Esophagus squamous epithelium (tissue), 5 donors: ENCODE data around the gene PRR35. TPM values are rescaled to one million over a fixed set of nuclear protein-coding genes. Genes with fewer than 3 reads are reported as not detected.
A peak's percentile ranks its signal among the peaks of the same experiment; 100 is the strongest.

Source experiments
- DNase-seq: peaks from one replicate; lab custom pipeline; 2025; lab: John Stamatoyannopoulos, UW
- H3K27ac ChIP-seq, 4 donors: fragments of 200-600 bp; sonication (generic); one replicate each; pipeline ENCODE4 v1.5.1; 2016 to 2019; ENCODE audit warnings: mild to moderate bottlenecking in 1 of 4
- H3K27me3 ChIP-seq, 4 donors: fragments of 200-600 bp; sonication (generic); 1 replicate in 3 of 4; 2 replicates in 1 of 4; pipeline versions ENCODE4 v1.5.1 to v1.6.0; 2017 to 2021; ENCODE audit warnings: antibody characterized with exemption in 1 of 4
- H3K36me3 ChIP-seq, 3 donors: fragments of 200-600 bp; sonication (generic); one replicate each; pipeline ENCODE4 v1.5.1; 2016 to 2019
- H3K4me1 ChIP-seq, 3 donors: fragments of 200-600 bp; sonication (generic); one replicate each; pipeline ENCODE4 v1.5.1; 2017 to 2019
- H3K4me3 ChIP-seq, 4 donors: fragments of 200-600 bp; sonication (generic); 1 replicate in 3 of 4; 2 replicates in 1 of 4; pipeline ENCODE4 v1.5.1; 2016 to 2019; ENCODE audit warnings: mild to moderate bottlenecking in 2 of 4, moderate library complexity in 1 of 4
- H3K9me3 ChIP-seq, 3 donors: fragments of 200-600 bp; sonication (generic); one replicate each; pipeline ENCODE4 v1.5.1; 2016 to 2019
- POLR2A ChIP-seq, 4 donors: fragments of 450-650 bp; IDR thresholded peaks; one replicate each; pipeline ENCODE4 v1.6.1; 2017; ENCODE audit warnings: antibody characterized with exemption in 4 of 4, mild to moderate bottlenecking in 4 of 4, moderate library complexity in 3 of 4
- WGBS, 2 donors: methylation state at CpG; one replicate each; pipeline ENCODE4 v1.1.5; 2018; 5-methylcytosine and 5-hydroxymethylcytosine counted together
- intact Hi-C: fragments of 100-400 bp; cut with DNase I; formaldehyde crosslinking; loops from one replicate; pipeline ENCODE4 v1.15.0; 2022
- total RNA-seq, 4 donors: library from RNA; depleted of rRNA; stranded (reverse); fragments of >200 nt; gene quantifications; one replicate each; pipeline ENCODE4 v1.1.0, GENCODE V29; 2016
- TF ChIP-seq, protein P1 (sequence below), 6 experiments: fragments of 450-650 bp in 4 of 6; fragments of 200-600 bp in 2 of 6; sonication (generic) in 2 of 6; IDR thresholded peaks; one replicate each; pipeline ENCODE4 v1.5.1; 2016 to 2019; ENCODE audit warnings: antibody characterized with exemption in 6 of 6, mild to moderate bottlenecking in 4 of 6, moderate library complexity in 4 of 6
- donor health status: DM: yes; HTN: yes; CAD: no.

Gene PRR35
- total RNA-seq, 4 donors from 2014 or later, result not detected

DNA sequence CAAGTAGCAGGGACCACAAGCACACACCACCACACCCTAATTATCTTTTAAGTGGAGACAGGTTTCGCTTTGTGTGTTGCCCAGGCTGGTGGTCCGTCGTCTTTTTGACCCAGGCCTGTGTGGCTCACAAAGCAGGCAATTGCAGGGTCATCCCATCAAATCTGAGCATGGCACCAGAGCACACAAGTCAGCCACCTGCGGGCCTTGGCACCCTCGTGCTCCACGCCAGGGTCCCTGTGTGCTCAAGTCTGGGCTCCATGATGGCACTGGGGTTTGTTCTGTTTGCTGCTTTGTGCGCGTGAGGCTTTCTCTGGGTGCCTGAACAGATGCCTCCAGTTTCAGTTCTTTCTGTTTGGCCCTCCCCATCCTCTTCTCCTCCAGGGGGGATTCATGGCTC is 35.1 kb upstream of the PRR35 start:
- WGBS, 2 donors, result 76 to 100% methylated on average over 1 to 8 of the region's 8 CpGs
- TF ChIP-seq, protein P1, sequence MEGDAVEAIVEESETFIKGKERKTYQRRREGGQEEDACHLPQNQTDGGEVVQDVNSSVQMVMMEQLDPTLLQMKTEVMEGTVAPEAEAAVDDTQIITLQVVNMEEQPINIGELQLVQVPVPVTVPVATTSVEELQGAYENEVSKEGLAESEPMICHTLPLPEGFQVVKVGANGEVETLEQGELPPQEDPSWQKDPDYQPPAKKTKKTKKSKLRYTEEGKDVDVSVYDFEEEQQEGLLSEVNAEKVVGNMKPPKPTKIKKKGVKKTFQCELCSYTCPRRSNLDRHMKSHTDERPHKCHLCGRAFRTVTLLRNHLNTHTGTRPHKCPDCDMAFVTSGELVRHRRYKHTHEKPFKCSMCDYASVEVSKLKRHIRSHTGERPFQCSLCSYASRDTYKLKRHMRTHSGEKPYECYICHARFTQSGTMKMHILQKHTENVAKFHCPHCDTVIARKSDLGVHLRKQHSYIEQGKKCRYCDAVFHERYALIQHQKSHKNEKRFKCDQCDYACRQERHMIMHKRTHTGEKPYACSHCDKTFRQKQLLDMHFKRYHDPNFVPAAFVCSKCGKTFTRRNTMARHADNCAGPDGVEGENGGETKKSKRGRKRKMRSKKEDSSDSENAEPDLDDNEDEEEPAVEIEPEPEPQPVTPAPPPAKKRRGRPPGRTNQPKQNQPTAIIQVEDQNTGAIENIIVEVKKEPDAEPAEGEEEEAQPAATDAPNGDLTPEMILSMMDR (IDR thresholded peaks at IDR 0.05), result no peak
- TF ChIP-seq POLR2A (IDR thresholded peaks at IDR 0.05), result no peak
- DNase-seq, result no peak
- intact Hi-C loops, result no loop called here
- Histone ChIP-seq H3K4me3 (peak overlapping the region in 1 of 4 donors; percentile 69), H3K36me3 (peaks cover 0 to 18% (median 0%) of the 10 kb centered on the region in 3 donors), H3K27me3 (no peaks in the 10 kb centered on the region), H3K27ac (peak overlapping the region; percentile 97 to 99 (median 98)), H3K4me1 (peaks cover 36 to 69% (median 37%) of the 10 kb centered on the region in 3 donors), H3K9me3 (no peaks in the 10 kb centered on the region)

DNA sequence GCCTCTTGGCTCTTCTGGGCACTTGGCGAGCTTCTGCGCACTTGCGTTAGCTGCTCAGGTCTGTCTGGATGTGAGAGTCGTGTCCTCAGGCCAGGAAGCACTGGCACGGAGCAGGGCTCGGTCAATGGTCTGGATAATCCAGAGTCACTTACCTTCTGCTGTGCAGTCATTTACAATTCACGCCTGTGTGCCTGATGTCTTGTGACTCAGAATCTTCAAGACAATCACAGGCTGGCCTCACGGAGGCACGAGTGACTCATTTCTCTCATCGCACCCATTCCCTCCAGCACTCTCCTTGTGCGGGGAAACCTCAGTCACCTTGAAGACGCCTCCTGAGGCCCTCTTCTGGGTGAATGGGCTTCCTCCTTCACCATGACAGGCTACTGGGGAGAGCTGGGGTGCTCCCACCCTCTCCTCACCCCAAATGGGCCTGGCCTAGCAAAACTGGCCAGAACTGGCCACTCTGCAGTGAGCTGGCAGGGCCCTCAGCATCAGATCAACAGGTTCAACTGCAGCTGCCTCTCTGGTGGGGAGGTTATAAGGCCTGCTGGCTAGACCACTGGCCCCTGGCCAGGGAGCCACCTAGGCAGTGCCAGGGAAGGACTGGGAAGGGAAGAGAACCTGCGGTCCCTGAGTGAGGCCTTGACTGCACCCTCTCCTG is 34.5 kb upstream of the PRR35 start:
- TF ChIP-seq POLR2A (IDR thresholded peaks at IDR 0.05), result peak in 1 of 4 donors; percentile 23
- TF ChIP-seq, protein P1 (IDR thresholded peaks at IDR 0.05), result no peak
- no peak for DNase-seq
- WGBS, 2 donors, result 13 to 18% methylated on average over 4 to 8 of the region's 13 CpGs
- H3K27me3 ChIP-seq, result no peaks in the 10 kb centered on the region
- intact Hi-C loops, result no loop called here
- H3K4me1 ChIP-seq, result peaks cover 36 to 75% (median 40%) of the 10 kb centered on the region in 3 donors
- H3K9me3 ChIP-seq, result no peaks in the 10 kb centered on the region
- peak overlapping the region; percentile 58 to 90 (median 78) for H3K4me3 ChIP-seq
- H3K27ac ChIP-seq, result peak overlapping the region; percentile 97 to 99 (median 98)
- peaks cover 0 to 15% (median 0%) of the 10 kb centered on the region in 3 donors for H3K36me3 ChIP-seq

DNA sequence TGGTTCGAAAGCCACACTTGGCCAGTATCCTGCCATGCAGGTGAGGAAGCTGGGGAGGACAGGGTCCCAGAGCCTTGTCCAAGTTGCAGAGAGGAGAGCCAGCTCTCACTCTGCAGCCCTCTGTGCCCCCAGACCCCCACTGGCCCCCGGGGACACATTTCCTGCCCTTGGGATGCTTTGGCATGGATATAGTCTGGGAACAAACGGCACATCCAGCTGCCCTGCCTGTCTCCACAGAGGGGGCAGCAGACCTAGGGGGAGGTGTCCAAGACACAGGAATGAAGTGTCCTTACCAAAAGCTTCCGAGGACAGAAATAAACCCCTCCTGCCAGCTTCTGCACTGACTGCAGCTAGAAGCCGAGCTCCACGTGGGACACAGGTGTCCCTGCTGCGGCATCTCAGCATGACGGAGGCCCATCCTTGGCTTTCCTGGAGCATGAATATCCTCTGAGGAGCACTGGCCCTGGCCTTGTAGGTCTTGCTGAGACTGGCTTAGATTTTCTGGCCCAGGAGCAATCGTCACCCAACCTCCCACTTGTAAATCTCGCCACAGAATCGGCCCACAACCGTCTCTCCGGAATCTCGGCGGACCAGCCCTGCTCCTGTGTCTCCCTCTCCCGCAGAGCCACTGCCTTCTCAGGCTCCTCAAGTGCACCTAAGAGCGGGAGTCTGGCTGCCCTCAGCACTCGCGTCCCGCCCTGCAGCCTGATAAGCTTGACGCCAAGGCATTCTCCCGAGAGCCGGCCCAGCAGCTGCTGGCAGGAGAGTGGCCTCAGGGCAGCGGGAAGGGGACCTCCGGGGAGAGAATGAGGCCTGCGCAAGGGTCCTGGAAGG is 33.8 kb upstream of the PRR35 start:
- Histone ChIP-seq H3K4me3 (peak overlapping the region; percentile 58 to 90 (median 78)), H3K4me1 (peaks cover 36 to 78% (median 42%) of the 10 kb centered on the region in 3 donors), H3K27me3 (no peaks in the 10 kb centered on the region), H3K36me3 (peaks cover 0 to 14% (median 0%) of the 10 kb centered on the region in 3 donors), H3K27ac (peak overlapping the region; percentile 97 to 99 (median 98)), H3K9me3 (no peaks in the 10 kb centered on the region)
- WGBS, 2 donors, result 11 to 30% methylated on average over 2 to 3 of the region's 26 CpGs
- DNase-seq, result no peak
- intact Hi-C loops, result no loop called here
- no peak for TF ChIP-seq POLR2A (IDR thresholded peaks at IDR 0.05)
- TF ChIP-seq, protein P1 (IDR thresholded peaks at IDR 0.05), result no peak

DNA sequence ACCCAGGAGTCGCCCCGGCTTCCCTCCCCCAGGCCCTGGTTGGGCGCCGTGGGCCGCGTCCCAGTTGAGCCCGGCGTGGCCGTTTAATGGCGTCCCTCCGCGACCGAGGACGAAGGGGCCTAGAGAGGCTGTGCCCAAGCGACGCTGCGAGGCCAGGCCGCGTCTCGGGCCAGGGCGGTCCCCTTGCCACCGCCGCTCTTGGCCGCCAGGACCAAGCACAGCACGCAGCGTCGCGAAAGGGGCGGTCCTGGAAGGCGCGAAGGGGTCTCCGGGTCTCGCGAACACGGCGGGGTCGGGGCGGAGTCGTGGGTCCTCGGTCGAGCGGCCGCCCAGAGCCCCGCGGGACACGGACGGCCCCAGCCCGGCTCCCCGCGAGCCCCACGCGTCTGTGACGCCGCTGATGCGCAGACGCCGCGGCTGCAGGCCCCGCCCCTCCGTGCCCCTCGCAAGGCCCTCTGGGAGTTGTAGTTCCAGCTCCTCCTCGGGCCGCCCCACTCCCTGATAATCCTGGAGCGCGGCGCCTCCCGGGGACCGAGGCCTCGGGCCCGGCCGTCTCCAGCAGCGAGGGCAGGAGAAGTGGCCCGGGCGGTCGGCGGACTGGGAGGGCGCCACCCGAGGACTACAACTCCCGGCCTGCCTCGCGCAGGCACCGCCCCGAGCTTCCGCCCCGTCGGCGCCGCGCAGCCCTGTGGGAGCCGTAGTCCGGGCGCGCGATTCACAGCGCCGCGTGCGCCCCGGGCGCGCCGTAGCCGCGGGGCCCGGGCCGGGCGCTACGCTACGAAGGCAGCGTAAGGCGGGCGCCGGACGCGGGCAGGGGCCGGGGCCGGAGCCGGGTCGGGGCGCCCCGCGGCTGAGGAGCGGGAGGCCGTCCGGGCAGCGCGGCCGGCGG is 32.9 kb upstream of the PRR35 start, which contains the start of gene CAPN15:
Gene CAPN15 (plus strand): TSS at position 698 of the 889 bp plus-strand sequence. CDS start 19,127 bp downstream, outside the sequence.
- peak within 1 kb of the TSS; percentile 97 to 99 (median 98) for H3K27ac ChIP-seq
- whole genome bisulfite sequencing, 2 donors, result no CpG with 5 or more reads among the region's 129 CpGs
- H3K9me3 ChIP-seq, result no peaks in the 10 kb centered on the region
- peaks cover 0 to 14% (median 0%) of the 10 kb centered on the region in 3 donors for H3K36me3 ChIP-seq
- peak within 1 kb of the TSS; percentile 58 to 90 (median 78) for H3K4me3 ChIP-seq
- peaks cover 36 to 79% (median 39%) of the 10 kb centered on the region in 3 donors for H3K4me1 ChIP-seq
- DNase-seq, result no peak
- no peaks in the 10 kb centered on the region for H3K27me3 ChIP-seq
- TF ChIP-seq, protein P1 (IDR thresholded peaks at IDR 0.05), result peak in 5 of 6 experiments; percentile 3 to 63 (median 44)
- TF ChIP-seq POLR2A (IDR thresholded peaks at IDR 0.05), result peak in 2 of 4 donors; percentile 82 to 89
- intact Hi-C loops, result no loop called here
